Liver (tissue), 9 donors: ENCODE results near the gene MPPE1. TPM values are rescaled to one million over a fixed set of nuclear protein-coding genes. Genes with fewer than 3 reads are reported as not detected.

Experiments
- DNase-seq: peaks from one replicate; pipeline ENCODE4 v3.0.0-alpha.2; 2017; ENCODE audit warnings: low spot score
- H3K27ac ChIP-seq, 2 donors: one replicate each; pipeline ENCODE4 v1.7.0; 2013; ENCODE audit warnings: inconsistent platforms in 2 of 2, low read length in 2 of 2, control low read depth in 1 of 2, low read depth in 1 of 2, mild to moderate bottlenecking in 1 of 2
- H3K27me3 ChIP-seq, 4 donors: one replicate each; pipeline versions ENCODE4 v1.6.1 to v1.7.0; 2013; ENCODE audit warnings: low read length in 3 of 4, inconsistent platforms in 1 of 4, mild to moderate bottlenecking in 1 of 4, moderate library complexity in 1 of 4; ENCODE audit not compliant: control insufficient read depth in 4 of 4, insufficient read depth in 4 of 4
- H3K36me3 ChIP-seq, 4 donors: one replicate each; pipeline versions ENCODE4 v1.6.1 to v1.7.0; 2013; ENCODE audit warnings: low read length in 3 of 4, mild to moderate bottlenecking in 3 of 4, low read depth in 1 of 4, moderate library complexity in 1 of 4; ENCODE audit not compliant: control insufficient read depth in 4 of 4, insufficient read depth in 3 of 4
- H3K4me1 ChIP-seq, 4 donors: one replicate each; pipeline versions ENCODE4 v1.6.1 to v1.7.0; 2013; ENCODE audit warnings: low read length in 3 of 4, mild to moderate bottlenecking in 3 of 4, moderate library complexity in 1 of 4; ENCODE audit not compliant: control insufficient read depth in 4 of 4, insufficient read depth in 4 of 4
- H3K4me3 ChIP-seq, 3 donors: one replicate each; pipeline versions ENCODE4 v1.6.1 to v1.7.0; 2013; ENCODE audit warnings: low read length in 3 of 3, control low read depth in 1 of 3, low read depth in 1 of 3, mild to moderate bottlenecking in 1 of 3
- H3K9ac ChIP-seq, 2 donors: one replicate each; pipeline ENCODE4 v1.7.0; 2013; ENCODE audit warnings: low read length in 2 of 2, mild to moderate bottlenecking in 2 of 2, moderate library complexity in 2 of 2, control low read depth in 1 of 2, low read depth in 1 of 2
- H3K9me3 ChIP-seq, 4 donors: one replicate each; pipeline versions ENCODE4 v1.6.1 to v1.7.0; 2013; ENCODE audit warnings: low read length in 3 of 4; ENCODE audit not compliant: control insufficient read depth in 4 of 4
- ATF3 ChIP-seq: IDR thresholded peaks from 2 replicates; pipeline ENCODE4 v1.6.1; 2016; ENCODE audit warnings: antibody characterized with exemption
- CTCF ChIP-seq: fragments of 150-350 bp; IDR thresholded peaks from 2 replicates; pipeline ENCODE4 v1.5.1; 2017; ENCODE audit warnings: improper control_type of control experiment, low read depth, low read length; ENCODE audit not compliant: missing input control
- EGR1 ChIP-seq, 2 donors: IDR thresholded peaks; 2 replicates each; pipeline ENCODE4 v1.6.1; 2016 to 2018; ENCODE audit warnings: antibody characterized with exemption in 2 of 2, low read depth in 2 of 2
- FOXA1 ChIP-seq: IDR thresholded peaks from 2 replicates; pipeline ENCODE4 v1.6.1; 2016; ENCODE audit warnings: antibody characterized with exemption
- FOXA2 ChIP-seq: IDR thresholded peaks from 2 replicates; pipeline ENCODE4 v1.6.1; 2016; ENCODE audit warnings: antibody characterized with exemption
- HNF4A ChIP-seq, 2 donors: conservative IDR thresholded peaks; 2 replicates each; pipeline ENCODE4 v1.6.1; 2016; ENCODE audit warnings: antibody characterized with exemption in 2 of 2, mild to moderate bottlenecking in 2 of 2
- HNF4G ChIP-seq: IDR thresholded peaks from 2 replicates; pipeline ENCODE4 v1.6.1; 2016; ENCODE audit warnings: antibody characterized with exemption
- JUND ChIP-seq, 2 donors: IDR thresholded peaks; 2 replicates each; pipeline ENCODE4 v1.6.1; 2016; ENCODE audit warnings: antibody characterized with exemption in 2 of 2
- MAX ChIP-seq: IDR thresholded peaks from 2 replicates; pipeline ENCODE4 v1.6.1; 2016; ENCODE audit warnings: antibody characterized with exemption
- NR2F2 ChIP-seq: IDR thresholded peaks from 2 replicates; pipeline ENCODE4 v1.6.1; 2016; ENCODE audit warnings: antibody characterized with exemption
- RAD21 ChIP-seq, 2 donors: IDR thresholded peaks; 2 replicates each; pipeline ENCODE4 v1.6.1; 2016; ENCODE audit warnings: antibody characterized with exemption in 2 of 2, mild to moderate bottlenecking in 2 of 2
- RXRA ChIP-seq, 2 donors: IDR thresholded peaks; 2 replicates each; pipeline ENCODE4 v1.6.1; 2017 to 2018; ENCODE audit warnings: antibody characterized with exemption in 2 of 2, mild to moderate bottlenecking in 1 of 2
- TAF1 ChIP-seq: conservative IDR thresholded peaks from 2 replicates; pipeline ENCODE4 v1.6.1; 2016; ENCODE audit warnings: antibody characterized with exemption, mild to moderate bottlenecking
- YY1 ChIP-seq: IDR thresholded peaks from 2 replicates; pipeline ENCODE4 v1.6.1; 2016; ENCODE audit warnings: antibody characterized with exemption, mild to moderate bottlenecking
- ZBTB33 ChIP-seq: IDR thresholded peaks from 2 replicates; pipeline ENCODE4 v1.6.1; 2016; ENCODE audit warnings: antibody characterized with exemption
- WGBS: extraction: QIAGEN DNeasy Blood & Tissue Kit; methylation state at CpG from one replicate; pipeline ENCODE4 v1.1.7; 2013; 5-methylcytosine and 5-hydroxymethylcytosine counted together
- polyA plus RNA-seq, 2 donors: library from polyadenylated mRNA; stranded (reverse) in 1 of 2; unstranded in 1 of 2; fragments of 200-250 nt in 1 of 2; fragments of >200 nt in 1 of 2; fragmentation: Nextera tagmentation in 1 of 2; extraction: Ambion mirVana in 1 of 2; gene quantifications; one replicate each; pipeline versions ENCODE4 v1.2.1 to v1.2.3, GENCODE V29; 2013 to 2015
- total RNA-seq, 2 donors: library from RNA; depleted of rRNA; stranded (reverse); fragments of >200 nt; gene quantifications; one replicate each; pipeline ENCODE4 v1.2.3, GENCODE V29; 2014
- TF ChIP-seq, protein P1 (sequence below): IDR thresholded peaks from 2 replicates; pipeline ENCODE4 v1.6.1; 2016; ENCODE audit warnings: antibody characterized with exemption, mild to moderate bottlenecking
- donor health status: healthy.
- donor health status: healthy.
- donor health status: healthy.
- donor health status: healthy.
- donor health status: healthy.

MPPE1 gene
- total and polyA plus RNA-seq, 4 donors = 9.8 to 31.6 (median 26.1) TPM

DNA sequence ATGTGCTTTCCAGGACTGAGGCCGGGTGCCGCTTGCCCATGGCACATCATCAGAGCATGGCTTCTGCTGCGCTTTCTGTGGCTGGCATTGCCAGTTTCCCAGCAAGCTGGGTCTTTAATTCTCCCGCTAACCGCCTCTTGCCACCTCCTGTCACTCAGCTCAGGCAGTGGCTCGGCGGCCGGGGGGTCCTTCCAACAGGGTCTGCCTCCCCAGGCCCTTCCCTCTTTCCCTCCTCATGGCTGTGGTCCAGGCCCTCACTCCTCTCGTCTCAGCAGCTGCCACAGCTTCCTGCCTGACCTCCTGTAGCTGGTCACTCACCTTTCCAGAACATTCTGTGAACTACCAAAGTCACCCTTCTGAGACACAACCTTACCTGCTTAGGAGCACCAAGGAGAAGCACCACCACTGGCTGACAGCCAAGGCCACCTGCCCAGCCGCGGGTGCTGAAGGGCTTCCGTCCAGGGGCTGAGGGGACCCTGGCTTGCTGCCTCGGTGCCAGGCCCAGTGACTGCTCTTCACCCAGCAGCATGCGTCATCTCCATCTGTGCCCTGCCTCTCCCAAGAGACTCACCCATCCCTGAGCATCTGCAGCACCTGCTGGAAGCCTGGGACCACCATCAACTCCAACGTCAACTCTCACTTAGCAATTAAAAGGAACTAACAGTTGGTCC, 34.3 kb downstream of the MPPE1 start:
- Histone ChIP-seq H3K36me3 (no peaks in the 10 kb centered on the region), H3K4me3 (no peak overlapping the region), H3K27ac (no peak overlapping the region), H3K9me3 (no peaks in the 10 kb centered on the region), H3K4me1 (peaks cover 0 to 5% (median 0%) of the 10 kb centered on the region in 4 donors), H3K9ac (no peak overlapping the region), H3K27me3 (no peaks in the 10 kb centered on the region)
- TF ChIP-seq CTCF = no peak
- TF ChIP-seq JUND (IDR thresholded peaks at IDR 0.05) = no peak
- TF ChIP-seq, protein P1, sequence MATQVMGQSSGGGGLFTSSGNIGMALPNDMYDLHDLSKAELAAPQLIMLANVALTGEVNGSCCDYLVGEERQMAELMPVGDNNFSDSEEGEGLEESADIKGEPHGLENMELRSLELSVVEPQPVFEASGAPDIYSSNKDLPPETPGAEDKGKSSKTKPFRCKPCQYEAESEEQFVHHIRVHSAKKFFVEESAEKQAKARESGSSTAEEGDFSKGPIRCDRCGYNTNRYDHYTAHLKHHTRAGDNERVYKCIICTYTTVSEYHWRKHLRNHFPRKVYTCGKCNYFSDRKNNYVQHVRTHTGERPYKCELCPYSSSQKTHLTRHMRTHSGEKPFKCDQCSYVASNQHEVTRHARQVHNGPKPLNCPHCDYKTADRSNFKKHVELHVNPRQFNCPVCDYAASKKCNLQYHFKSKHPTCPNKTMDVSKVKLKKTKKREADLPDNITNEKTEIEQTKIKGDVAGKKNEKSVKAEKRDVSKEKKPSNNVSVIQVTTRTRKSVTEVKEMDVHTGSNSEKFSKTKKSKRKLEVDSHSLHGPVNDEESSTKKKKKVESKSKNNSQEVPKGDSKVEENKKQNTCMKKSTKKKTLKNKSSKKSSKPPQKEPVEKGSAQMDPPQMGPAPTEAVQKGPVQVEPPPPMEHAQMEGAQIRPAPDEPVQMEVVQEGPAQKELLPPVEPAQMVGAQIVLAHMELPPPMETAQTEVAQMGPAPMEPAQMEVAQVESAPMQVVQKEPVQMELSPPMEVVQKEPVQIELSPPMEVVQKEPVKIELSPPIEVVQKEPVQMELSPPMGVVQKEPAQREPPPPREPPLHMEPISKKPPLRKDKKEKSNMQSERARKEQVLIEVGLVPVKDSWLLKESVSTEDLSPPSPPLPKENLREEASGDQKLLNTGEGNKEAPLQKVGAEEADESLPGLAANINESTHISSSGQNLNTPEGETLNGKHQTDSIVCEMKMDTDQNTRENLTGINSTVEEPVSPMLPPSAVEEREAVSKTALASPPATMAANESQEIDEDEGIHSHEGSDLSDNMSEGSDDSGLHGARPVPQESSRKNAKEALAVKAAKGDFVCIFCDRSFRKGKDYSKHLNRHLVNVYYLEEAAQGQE = no peak
- TF ChIP-seq RXRA (IDR thresholded peaks at IDR 0.05) = no peak
- TF ChIP-seq MAX = no peak
- no peak for TF ChIP-seq YY1
- no peak for TF ChIP-seq EGR1 (IDR thresholded peaks at IDR 0.05; ENCODE audit: low read depth in 2 of 2)
- TF ChIP-seq RAD21 (IDR thresholded peaks at IDR 0.05) = no peak
- no peak for TF ChIP-seq FOXA2
- no peak for TF ChIP-seq ZBTB33
- no peak for TF ChIP-seq ATF3
- DNase-seq = no peak
- WGBS = 87% methylated on average over 15 of the region's 15 CpGs

- peaks cover 0 to 5% (median 0%) of the 10 kb centered on the region in 4 donors for H3K4me1 ChIP-seq
- H3K4me3 ChIP-seq = no peak overlapping the region
- no peaks in the 10 kb centered on the region for H3K27me3 ChIP-seq
- H3K9ac ChIP-seq = no peak overlapping the region
- 57% methylated on average over 13 of the region's 13 CpGs for WGBS
- H3K9me3 ChIP-seq = no peaks in the 10 kb centered on the region
- H3K27ac ChIP-seq = no peak overlapping the region
- DNase-seq = no peak
- H3K36me3 ChIP-seq = no peaks in the 10 kb centered on the region
- TF ChIP-seq HNF4G = no peak
- TF ChIP-seq, protein P1 = no peak
- no peak for TF ChIP-seq TAF1
- no peak for TF ChIP-seq FOXA2
- no peak for TF ChIP-seq EGR1 (IDR thresholded peaks at IDR 0.05; ENCODE audit: low read depth in 2 of 2)
- no peak for TF ChIP-seq NR2F2
- TF ChIP-seq HNF4A (conservative IDR thresholded peaks at IDR 0.05) = peak in 1 of 2 donors; percentile 12
- TF ChIP-seq ZBTB33 = no peak
- TF ChIP-seq RXRA (IDR thresholded peaks at IDR 0.05) = peak in 1 of 2 donors; percentile 35
- TF ChIP-seq JUND (IDR thresholded peaks at IDR 0.05) = no peak
- no peak for TF ChIP-seq MAX
- TF ChIP-seq YY1 = peak; percentile 69
- no peak for TF ChIP-seq FOXA1
Measured at GRCh38 chr18:11872479-11873136, 35.5 kb downstream of the MPPE1 start.
